GM12878 (cell line): ENCODE data around the gene TERF2IP. TPM values are rescaled to one million over a fixed set of nuclear protein-coding genes. Genes with fewer than 3 reads are reported as not detected.

ENCODE experiments used
- ATAC-seq: fragments of 200-7000 bp; cut with Tn5 transposase; 3 replicates; pipeline ENCODE4 v1.9.1; 2020; ENCODE audit warnings: mild to moderate bottlenecking, moderate library complexity
- BruUV-seq: library from RNA; stranded (reverse); fragments of 400-500 nt; replicated peaks from 2 replicates; lab custom pipeline; 2021; lab: Mats Ljungman, UMichigan
- CTCF ChIA-PET: fragments of 300-600 bp; sonication (Branson Sonifier 250); formaldehyde crosslinking; extraction: SDS; loops from one replicate; lab custom pipeline; 2021; ENCODE audit warnings: inconsistent platforms; lab: Yijun Ruan, JAX
- POLR2A ChIA-PET: fragments of 350-600 bp; formaldehyde crosslinking; extraction: SDS; loops from one replicate; lab custom pipeline; 2021; ENCODE audit warnings: inconsistent platforms; lab: Charles Lee
- RAD21 ChIA-PET: fragments of 300-600 bp; sonication (Branson Sonifier 250); formaldehyde crosslinking; loops from one replicate; lab custom pipeline; 2023; ENCODE audit warnings: antibody characterized with exemption; ENCODE audit not compliant: unreplicated experiment; lab: Charles Lee
- SMC1A ChIA-PET: fragments of 300-600 bp; sonication (Branson Sonifier 250); formaldehyde crosslinking; loops from one replicate; lab custom pipeline; 2023; ENCODE audit not compliant: unreplicated experiment, uncharacterized antibody; lab: Charles Lee
- DNase-seq: peaks from one replicate; pipeline ENCODE4 v3.0.0-alpha.2; 2011; ENCODE audit warnings: low read depth, low spot score
- FAIRE-seq: peaks from 3 replicates; lab custom pipeline; 2011; peaks lifted over from hg19 to GRCh38; lab: Jason Lieb, UNC
- H2AFZ ChIP-seq: 2 replicates; pipeline ENCODE4 v1.6.0; 2011; ENCODE audit warnings: low read depth, low read length, control low read depth; ENCODE audit not compliant: control insufficient read depth
- H3K27ac ChIP-seq: 2 replicates; pipeline ENCODE4 v1.5.1; 2011; ENCODE audit warnings: control low read depth; ENCODE audit not compliant: control insufficient read depth, insufficient read depth
- H3K27me3 ChIP-seq, 2 experiments: replicated peaks in 1 of 2; 2 replicates each; pipeline versions ENCODE4 v1.6.0 to v1.6.1; 2011; ENCODE audit warnings: low read length in 1 of 2; ENCODE audit not compliant: control insufficient read depth in 2 of 2, insufficient read depth in 2 of 2
- H3K36me3 ChIP-seq, 2 experiments: 2 replicates each; pipeline ENCODE4 v1.5.1; 2011; ENCODE audit warnings: low read length in 1 of 2; ENCODE audit not compliant: control insufficient read depth in 2 of 2, insufficient read depth in 2 of 2
- H3K4me1 ChIP-seq: 2 replicates; pipeline ENCODE4 v1.6.1; 2011; ENCODE audit warnings: mild to moderate bottlenecking, low read length, moderate library complexity, mixed read lengths; ENCODE audit not compliant: control insufficient read depth, insufficient read depth
- H3K4me2 ChIP-seq: 2 replicates; pipeline ENCODE4 v1.6.0; 2011; ENCODE audit warnings: control low read depth; ENCODE audit not compliant: control insufficient read depth, insufficient read depth
- H3K4me3 ChIP-seq: fragments of 200-600 bp; sonication (generic); 2 replicates; pipeline ENCODE4 v1.5.1; 2016
- H3K79me2 ChIP-seq: 2 replicates; pipeline ENCODE4 v1.6.0; 2011; ENCODE audit warnings: low read length; ENCODE audit not compliant: control insufficient read depth, insufficient read depth
- H3K9ac ChIP-seq: 2 replicates; pipeline ENCODE4 v1.8.0; 2011; ENCODE audit warnings: low read length, control low read depth, mixed read lengths; ENCODE audit not compliant: control insufficient read depth, insufficient read depth
- H3K9me3 ChIP-seq: replicated peaks from 3 replicates; pipeline ENCODE4 v1.5.1; 2011; ENCODE audit warnings: mild to moderate bottlenecking, low read length; ENCODE audit not compliant: control insufficient read depth, insufficient read depth
- H4K20me1 ChIP-seq: 2 replicates; pipeline ENCODE4 v1.6.0; 2011; ENCODE audit not compliant: control insufficient read depth, insufficient read depth
- CEBPZ ChIP-seq: fragments of 150-350 bp; IDR thresholded peaks from 2 replicates; pipeline ENCODE4 v1.6.1; 2016; ENCODE audit warnings: low read depth, low read length
- EED ChIP-seq: sonication (generic); IDR thresholded peaks from 2 replicates; pipeline ENCODE4 v1.6.1; 2016; ENCODE audit warnings: antibody characterized with exemption, low read depth
- EP300 ChIP-seq, 2 experiments: fragments of 150-350 bp in 1 of 2; IDR thresholded peaks; 2 replicates each; pipeline ENCODE4 v1.6.1; 2011 to 2012; ENCODE audit warnings: low read depth in 2 of 2, low read length in 2 of 2, borderline replicate concordance in 1 of 2, improper control_type of control experiment in 1 of 2, inconsistent platforms in 1 of 2; ENCODE audit not compliant: control insufficient read depth in 1 of 2
- EZH2 ChIP-seq: IDR thresholded peaks from 2 replicates; pipeline ENCODE4 v1.6.1; 2012; ENCODE audit warnings: low read depth, mild to moderate bottlenecking, control low read depth, inconsistent platforms, low read length, borderline replicate concordance; ENCODE audit not compliant: control insufficient read depth
- FOS ChIP-seq: IDR thresholded peaks from 3 replicates; pipeline ENCODE4 v1.6.1; 2011; ENCODE audit warnings: borderline replicate concordance; ENCODE audit not compliant: insufficient read length; ENCODE audit errors: extremely low read depth
- HDGF ChIP-seq: fragments of 450-650 bp; IDR thresholded peaks from 2 replicates; pipeline ENCODE4 v1.6.1; 2016; ENCODE audit warnings: antibody characterized with exemption
- NRF1 ChIP-seq: conservative IDR thresholded peaks from 2 replicates; pipeline ENCODE4 v1.6.1; 2011; ENCODE audit warnings: mild to moderate bottlenecking, low read depth, low read length, improper control_type of control experiment
- PAX5 ChIP-seq: IDR thresholded peaks from 2 replicates; pipeline ENCODE4 v1.6.1; 2011; ENCODE audit warnings: low read depth, low read length, borderline replicate concordance
- RAD51 ChIP-seq: fragments of 450-650 bp; IDR thresholded peaks from 2 replicates; pipeline ENCODE4 v1.6.1; 2016; ENCODE audit warnings: moderate library complexity, mild to moderate bottlenecking, inconsistent platforms
- RCOR1 ChIP-seq: conservative IDR thresholded peaks from 2 replicates; pipeline ENCODE4 v1.6.1; 2012; ENCODE audit warnings: low read depth, low read length, improper control_type of control experiment
- TBL1XR1 ChIP-seq: IDR thresholded peaks from 2 replicates; pipeline ENCODE4 v1.6.1; 2012; ENCODE audit warnings: low read depth, low read length, improper control_type of control experiment
- TCF12 ChIP-seq: IDR thresholded peaks from 2 replicates; pipeline ENCODE4 v1.6.1; 2011; ENCODE audit warnings: low read depth, mild to moderate bottlenecking, low read length
- WGBS: methylation state at CpG from one replicate; pipeline ENCODE4 v1.1.6; 2016; ENCODE audit warnings: low lambda C conversion rate; ENCODE audit not compliant: insufficient replicate concordance, insufficient coverage; ENCODE audit errors: missing lambda C conversion rate; 5-methylcytosine and 5-hydroxymethylcytosine counted together
- in situ Hi-C: fragments of 300-500 bp; cut with MboI; formaldehyde crosslinking; loops from 9 replicates; pipeline ENCODE4 v1.14.3; 2018; ENCODE audit warnings: mixed read lengths
- intact Hi-C: fragments of 100-400 bp; cut with micrococcal nuclease; formaldehyde crosslinking; loops from one replicate; pipeline ENCODE4 v1.14.2; 2022; ENCODE audit not compliant: unreplicated experiment
- polyA plus RNA-seq, 11 experiments: library from polyadenylated mRNA; depleted of rRNA in 4 of 11; unstranded in 6 of 11; stranded (reverse) in 5 of 11; fragments of >200 nt; fragmentation: Nextera tagmentation in 4 of 11; fragmentation: Illumina TruSeq in 1 of 11; extraction: Ambion mirVana in 4 of 11; extraction: Trizol in 1 of 11; gene quantifications; 1 replicate in 1 of 11; 2 replicates in 10 of 11; pipeline versions ENCODE4 v1.2.1 to v1.2.3, GENCODE V29; 2011 to 2016; ENCODE audit warnings: inconsistent platforms in 2 of 11, missing spikeins in 2 of 11, low read depth in 1 of 11
- total RNA-seq, 4 experiments: library from RNA; depleted of rRNA in 3 of 4; stranded (reverse); fragments of >200 nt in 3 of 4; fragmentation: Illumina TruSeq in 1 of 4; extraction: Trizol in 1 of 4; gene quantifications; 2 replicates each; pipeline versions ENCODE4 v1.2.1 to v1.2.3, GENCODE V29; 2013 to 2021
- TF ChIP-seq, protein P1 (sequence below): fragments of 450-650 bp; IDR thresholded peaks from 2 replicates; pipeline ENCODE4 v1.6.1; 2017; ENCODE audit warnings: low read depth, mild to moderate bottlenecking, moderate library complexity
- TF ChIP-seq, protein P2 (sequence below): fragments of 450-650 bp; formaldehyde crosslinking; IDR thresholded peaks from 2 replicates; pipeline ENCODE4 v1.5.0; 2022; ENCODE audit warnings: mild to moderate bottlenecking, missing genetic modification characterization

Gene TERF2IP
- total and polyA plus RNA-seq, 10 of the 15 experiments (the other 5 are each of a cell fraction or from before 2014, with no cell fraction given): 19.6 to 93.1 (median 54.4) TPM

DNA sequence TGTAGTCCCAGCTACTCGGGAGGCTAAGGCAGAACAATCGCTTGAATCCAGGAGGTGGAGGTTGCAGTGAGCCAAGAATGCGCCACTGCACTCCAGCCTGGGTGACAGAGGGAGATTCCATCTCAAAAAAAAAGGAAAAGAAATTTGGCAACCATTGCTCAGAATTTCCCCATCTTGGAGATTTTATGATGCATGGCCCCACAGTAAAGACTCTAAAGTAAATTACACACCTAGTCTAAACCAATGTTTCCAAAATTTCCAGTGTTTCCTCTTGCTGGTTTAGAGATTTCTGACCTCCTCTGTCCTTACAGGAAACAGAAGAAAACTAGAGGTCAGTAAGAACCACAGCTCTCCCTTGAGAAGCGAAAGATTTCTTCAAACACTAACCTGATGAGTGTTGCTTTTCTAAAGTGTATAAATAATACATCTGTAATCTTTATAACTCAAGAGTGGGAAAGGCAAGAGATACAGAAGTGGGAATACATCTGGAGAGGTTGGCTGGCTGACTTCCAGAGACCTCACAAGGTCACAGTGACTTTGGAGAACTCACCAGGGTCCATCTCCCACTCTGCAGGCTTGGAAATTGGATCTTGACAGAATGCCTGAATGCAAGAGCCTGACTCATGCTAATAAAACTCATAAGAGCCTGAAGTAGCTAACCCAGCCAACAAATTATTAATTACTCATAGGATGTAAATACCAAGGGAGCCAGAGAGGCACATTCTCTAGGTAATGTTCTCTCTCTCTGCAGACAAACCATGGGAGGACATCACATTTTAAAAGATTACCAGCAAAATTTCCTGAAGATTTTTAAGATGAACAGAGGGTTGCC lies 33.3 kb upstream of the TERF2IP start:
- CTCF ChIA-PET: interaction anchor here (2.3 to 9.5 kb wide), 2 partner anchors 94 to 150 kb away, joined by 7 to 153 read pairs; partner anchors contain the start of gene TMEM170A
- ATAC-seq: no peak
- SMC1A ChIA-PET: no interaction called here
- FAIRE-seq: no peak
- Histone ChIP-seq H3K9ac (no peak overlapping the region), H4K20me1 (no peaks in the 10 kb centered on the region), H3K4me2 (no peak overlapping the region), H3K9me3 (no peaks in the 10 kb centered on the region), H3K4me1 (peaks cover 9% of the 10 kb centered on the region), H3K27ac (no peak overlapping the region), H3K4me3 (no peak overlapping the region), H2AFZ (no peak overlapping the region), H3K79me2 (no peaks in the 10 kb centered on the region; the same call in 1 of the 2 replicates), H3K36me3 (peaks cover 6 to 34% of the 10 kb centered on the region in 2 experiments), H3K27me3 (no peaks in the 10 kb centered on the region)
- RAD21 ChIA-PET: no interaction called here
- in situ Hi-C loops: no loop called here
- POLR2A ChIA-PET: no interaction called here
- no TSS peak for BruUV-seq
- intact Hi-C loops: no loop called here
- DNase-seq: no peak
- WGBS: 97% methylated on average over 4 of the region's 4 CpGs
- no peak for TF ChIP-seq NRF1
- TF ChIP-seq PAX5: no peak
- TF ChIP-seq EED: no peak
- no peak for TF ChIP-seq TBL1XR1
- no peak for TF ChIP-seq EZH2
- no peak for TF ChIP-seq CEBPZ
- TF ChIP-seq, protein P1, sequence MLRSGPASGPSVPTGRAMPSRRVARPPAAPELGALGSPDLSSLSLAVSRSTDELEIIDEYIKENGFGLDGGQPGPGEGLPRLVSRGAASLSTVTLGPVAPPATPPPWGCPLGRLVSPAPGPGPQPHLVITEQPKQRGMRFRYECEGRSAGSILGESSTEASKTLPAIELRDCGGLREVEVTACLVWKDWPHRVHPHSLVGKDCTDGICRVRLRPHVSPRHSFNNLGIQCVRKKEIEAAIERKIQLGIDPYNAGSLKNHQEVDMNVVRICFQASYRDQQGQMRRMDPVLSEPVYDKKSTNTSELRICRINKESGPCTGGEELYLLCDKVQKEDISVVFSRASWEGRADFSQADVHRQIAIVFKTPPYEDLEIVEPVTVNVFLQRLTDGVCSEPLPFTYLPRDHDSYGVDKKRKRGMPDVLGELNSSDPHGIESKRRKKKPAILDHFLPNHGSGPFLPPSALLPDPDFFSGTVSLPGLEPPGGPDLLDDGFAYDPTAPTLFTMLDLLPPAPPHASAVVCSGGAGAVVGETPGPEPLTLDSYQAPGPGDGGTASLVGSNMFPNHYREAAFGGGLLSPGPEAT: no peak
- TF ChIP-seq TCF12: no peak
- no peak for TF ChIP-seq RCOR1
- no peak for TF ChIP-seq HDGF
- no peak for TF ChIP-seq EP300 (IDR thresholded peaks at IDR 0.05; ENCODE audit: borderline replicate concordance in 1 of 2, control insufficient read depth in 1 of 2, low read depth in 2 of 2, low read length in 2 of 2)
- TF ChIP-seq RAD51: no peak
- TF ChIP-seq FOS: no peak
- TF ChIP-seq, protein P2, sequence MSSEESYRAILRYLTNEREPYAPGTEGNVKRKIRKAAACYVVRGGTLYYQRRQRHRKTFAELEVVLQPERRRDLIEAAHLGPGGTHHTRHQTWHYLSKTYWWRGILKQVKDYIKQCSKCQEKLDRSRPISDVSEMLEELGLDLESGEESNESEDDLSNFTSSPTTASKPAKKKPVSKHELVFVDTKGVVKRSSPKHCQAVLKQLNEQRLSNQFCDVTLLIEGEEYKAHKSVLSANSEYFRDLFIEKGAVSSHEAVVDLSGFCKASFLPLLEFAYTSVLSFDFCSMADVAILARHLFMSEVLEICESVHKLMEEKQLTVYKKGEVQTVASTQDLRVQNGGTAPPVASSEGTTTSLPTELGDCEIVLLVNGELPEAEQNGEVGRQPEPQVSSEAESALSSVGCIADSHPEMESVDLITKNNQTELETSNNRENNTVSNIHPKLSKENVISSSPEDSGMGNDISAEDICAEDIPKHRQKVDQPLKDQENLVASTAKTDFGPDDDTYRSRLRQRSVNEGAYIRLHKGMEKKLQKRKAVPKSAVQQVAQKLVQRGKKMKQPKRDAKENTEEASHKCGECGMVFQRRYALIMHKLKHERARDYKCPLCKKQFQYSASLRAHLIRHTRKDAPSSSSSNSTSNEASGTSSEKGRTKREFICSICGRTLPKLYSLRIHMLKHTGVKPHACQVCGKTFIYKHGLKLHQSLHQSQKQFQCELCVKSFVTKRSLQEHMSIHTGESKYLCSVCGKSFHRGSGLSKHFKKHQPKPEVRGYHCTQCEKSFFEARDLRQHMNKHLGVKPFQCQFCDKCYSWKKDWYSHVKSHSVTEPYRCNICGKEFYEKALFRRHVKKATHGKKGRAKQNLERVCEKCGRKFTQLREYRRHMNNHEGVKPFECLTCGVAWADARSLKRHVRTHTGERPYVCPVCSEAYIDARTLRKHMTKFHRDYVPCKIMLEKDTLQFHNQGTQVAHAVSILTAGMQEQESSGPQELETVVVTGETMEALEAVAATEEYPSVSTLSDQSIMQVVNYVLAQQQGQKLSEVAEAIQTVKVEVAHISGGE (CRISPR knock-in tag): no peak
